ENCODE results near the gene DLG5.

Gene DLG5

GRCh38 chr10:77943121-77943901 is 16.8 kb upstream of the DLG5 start:
- DNase-seq: no peak

- no peak for DNase-seq
Observed at GRCh38 chr10:77941790-77942189, 15.2 kb upstream of the DLG5 start.

GRCh38 chr10:77940627-77941026 is 14.1 kb upstream of the DLG5 start:
- DNase-seq: no peak

GRCh38 chr10:77940225-77940624 is 13.7 kb upstream of the DLG5 start:
- DNase-seq: no peak

- DNase-seq: no peak
Observed at GRCh38 chr10:77939561-77940001, 13.0 kb upstream of the DLG5 start.

GRCh38 chr10:77936697-77937567 is 10.4 kb upstream of the DLG5 start:
- no peak for DNase-seq

- no peak for DNase-seq
Observed at GRCh38 chr10:77932016-77932715, 5.6 kb upstream of the DLG5 start.

GRCh38 chr10:77927402-77928246 is 1.1 kb upstream of the DLG5 start:
- no peak for DNase-seq

GRCh38 chr10:77925795-77926565 is 575 bp downstream of the DLG5 start:
- DNase-seq: no peak

GRCh38 chr10:77925410-77925794 is 1.2 kb downstream of the DLG5 start:
- DNase-seq: no peak

- DNase-seq: no peak
Observed at GRCh38 chr10:77922566-77923179, 3.9 kb downstream of the DLG5 start.

- no peak for DNase-seq
Observed at GRCh38 chr10:77922055-77922454, 4.5 kb downstream of the DLG5 start.

- DNase-seq: no peak
Observed at GRCh38 chr10:77921395-77921794, 5.2 kb downstream of the DLG5 start.

- DNase-seq: no peak
Observed at GRCh38 chr10:77920495-77920894, 6.1 kb downstream of the DLG5 start.

- DNase-seq: no peak
Observed at GRCh38 chr10:77919713-77920108, 6.8 kb downstream of the DLG5 start.

- DNase-seq: no peak
Observed at GRCh38 chr10:77915319-77916105, 11.0 kb downstream of the DLG5 start.

GRCh38 chr10:77913090-77913489 is 13.5 kb downstream of the DLG5 start:
- DNase-seq: no peak

GRCh38 chr10:77912576-77912975 is 14.0 kb downstream of the DLG5 start:
- no peak for DNase-seq

- no peak for DNase-seq
Observed at GRCh38 chr10:77911535-77912123, 14.9 kb downstream of the DLG5 start.

Measured in bone marrow (tissue), 2 donors.